ENCODE measurements around the gene COBLL1.

DNA sequence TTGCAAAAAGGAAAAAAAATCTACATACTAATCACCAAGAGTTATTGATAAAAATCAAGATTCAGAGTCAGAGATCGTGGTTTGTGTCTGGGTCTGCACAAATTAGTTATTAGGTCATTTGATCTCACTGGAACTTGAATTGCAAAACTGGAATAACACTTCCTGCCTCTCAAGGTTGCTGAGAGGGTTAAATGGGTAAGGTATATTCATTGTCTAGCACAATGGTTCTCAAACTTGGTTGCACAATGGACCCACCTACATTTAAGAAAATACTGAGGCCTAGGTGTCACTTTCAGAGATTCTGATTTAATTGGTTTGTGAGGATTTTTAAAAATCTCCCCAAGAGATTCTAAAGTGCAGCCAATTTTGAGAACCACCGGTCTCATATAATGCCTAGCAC lies 84.8 kb downstream of the COBLL1 start:
- TF ChIP-seq, protein P1, sequence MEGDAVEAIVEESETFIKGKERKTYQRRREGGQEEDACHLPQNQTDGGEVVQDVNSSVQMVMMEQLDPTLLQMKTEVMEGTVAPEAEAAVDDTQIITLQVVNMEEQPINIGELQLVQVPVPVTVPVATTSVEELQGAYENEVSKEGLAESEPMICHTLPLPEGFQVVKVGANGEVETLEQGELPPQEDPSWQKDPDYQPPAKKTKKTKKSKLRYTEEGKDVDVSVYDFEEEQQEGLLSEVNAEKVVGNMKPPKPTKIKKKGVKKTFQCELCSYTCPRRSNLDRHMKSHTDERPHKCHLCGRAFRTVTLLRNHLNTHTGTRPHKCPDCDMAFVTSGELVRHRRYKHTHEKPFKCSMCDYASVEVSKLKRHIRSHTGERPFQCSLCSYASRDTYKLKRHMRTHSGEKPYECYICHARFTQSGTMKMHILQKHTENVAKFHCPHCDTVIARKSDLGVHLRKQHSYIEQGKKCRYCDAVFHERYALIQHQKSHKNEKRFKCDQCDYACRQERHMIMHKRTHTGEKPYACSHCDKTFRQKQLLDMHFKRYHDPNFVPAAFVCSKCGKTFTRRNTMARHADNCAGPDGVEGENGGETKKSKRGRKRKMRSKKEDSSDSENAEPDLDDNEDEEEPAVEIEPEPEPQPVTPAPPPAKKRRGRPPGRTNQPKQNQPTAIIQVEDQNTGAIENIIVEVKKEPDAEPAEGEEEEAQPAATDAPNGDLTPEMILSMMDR (IDR thresholded peaks at IDR 0.05; ENCODE audit: poor library complexity) = no peak
- TF ChIP-seq EZH2 (IDR thresholded peaks at IDR 0.05; ENCODE audit: borderline replicate concordance) (no peak), EZH2phosphoT487 (IDR thresholded peaks at IDR 0.05; ENCODE audit: low read depth, severe bottlenecking, unreplicated experiment) (no peak)

All from hepatocyte (in vitro differentiated cells).